Mesenchymal stem cell (in vitro differentiated cells and primary cell): ENCODE results near the gene ZNF628.

Experiments
- DNase-seq: peaks from one replicate; pipeline ENCODE4 v3.0.0-alpha.2; 2013
- H2AFZ ChIP-seq: one replicate; pipeline ENCODE4 v1.6.1; 2013; ENCODE audit warnings: low read depth, mild to moderate bottlenecking, control low read depth, inconsistent platforms, low read length, moderate library complexity
- H2AK5ac ChIP-seq: 2 replicates; pipeline ENCODE4 v1.6.1; 2013; ENCODE audit warnings: low read length, moderate library complexity, mild to moderate bottlenecking, inconsistent platforms; ENCODE audit not compliant: severe bottlenecking
- H2BK120ac ChIP-seq: one replicate; pipeline ENCODE4 v1.6.1; 2013; ENCODE audit warnings: low read depth, mild to moderate bottlenecking, inconsistent platforms, low read length, moderate library complexity
- H2BK12ac ChIP-seq, 2 experiments: one replicate each; pipeline ENCODE4 v1.6.1; 2013; ENCODE audit warnings: inconsistent platforms in 2 of 2, low read length in 2 of 2, mild to moderate bottlenecking in 2 of 2, moderate library complexity in 2 of 2, control low read depth in 1 of 2
- H2BK15ac ChIP-seq: one replicate; pipeline ENCODE4 v1.6.1; 2013; ENCODE audit warnings: mild to moderate bottlenecking, low read depth, inconsistent platforms; ENCODE audit not compliant: poor library complexity, severe bottlenecking
- H2BK5ac ChIP-seq: 2 replicates; pipeline ENCODE4 v1.6.1; 2013; ENCODE audit warnings: low read depth, mild to moderate bottlenecking, low read length, control low read depth, inconsistent platforms; ENCODE audit not compliant: poor library complexity, severe bottlenecking
- H3K14ac ChIP-seq, 2 experiments: one replicate each; pipeline ENCODE4 v1.6.1; 2013; ENCODE audit warnings: inconsistent platforms in 2 of 2, low read length in 2 of 2, control low read depth in 1 of 2, mild to moderate bottlenecking in 1 of 2, moderate library complexity in 1 of 2
- H3K18ac ChIP-seq, 2 experiments: one replicate each; pipeline ENCODE4 v1.6.1; 2013; ENCODE audit warnings: inconsistent platforms in 2 of 2, low read length in 2 of 2, control low read depth in 1 of 2, low read depth in 1 of 2, mild to moderate bottlenecking in 1 of 2
- H3K23ac ChIP-seq, 2 experiments: one replicate each; pipeline ENCODE4 v1.6.1; 2013; ENCODE audit warnings: inconsistent platforms in 2 of 2, low read length in 2 of 2, mild to moderate bottlenecking in 2 of 2, moderate library complexity in 2 of 2, control low read depth in 1 of 2
- H3K27ac ChIP-seq: 2 replicates; pipeline ENCODE4 v1.5.1; 2013; ENCODE audit warnings: mild to moderate bottlenecking, moderate library complexity, low read length, control low read depth, inconsistent platforms; ENCODE audit not compliant: poor library complexity, severe bottlenecking
- H3K27me3 ChIP-seq, 2 experiments: 2 replicates each; pipeline versions ENCODE4 v1.6.1 to v1.7.0; 2013; ENCODE audit warnings: low read length in 2 of 2, mild to moderate bottlenecking in 2 of 2, moderate library complexity in 2 of 2, control low read depth in 1 of 2, inconsistent platforms in 1 of 2; ENCODE audit not compliant: control insufficient read depth in 1 of 2, insufficient read depth in 1 of 2
- H3K36me3 ChIP-seq, 2 experiments: 2 replicates each; pipeline versions ENCODE4 v1.6.1 to v1.7.0; 2013; ENCODE audit warnings: low read length in 2 of 2, control low read depth in 1 of 2, inconsistent platforms in 1 of 2, low read depth in 1 of 2, mild to moderate bottlenecking in 1 of 2; ENCODE audit not compliant: insufficient read depth in 2 of 2, control insufficient read depth in 1 of 2
- H3K4ac ChIP-seq, 2 experiments: one replicate each; pipeline ENCODE4 v1.6.1; 2013; ENCODE audit warnings: inconsistent platforms in 2 of 2, low read length in 2 of 2, mild to moderate bottlenecking in 2 of 2, moderate library complexity in 2 of 2, control low read depth in 1 of 2, low read depth in 1 of 2
- H3K4me1 ChIP-seq: 2 replicates; pipeline ENCODE4 v1.6.1; 2013; ENCODE audit warnings: low read depth, low read length, control low read depth; ENCODE audit not compliant: control insufficient read depth, insufficient read depth
- H3K4me2 ChIP-seq: 2 replicates; pipeline ENCODE4 v1.6.1; 2013; ENCODE audit warnings: low read length, mild to moderate bottlenecking, inconsistent platforms; ENCODE audit not compliant: poor library complexity, severe bottlenecking
- H3K4me3 ChIP-seq, 2 experiments: 2 replicates each; pipeline versions ENCODE4 v1.5.1 to v1.7.0; 2013; ENCODE audit warnings: low read length in 2 of 2, mild to moderate bottlenecking in 2 of 2, control low read depth in 1 of 2, low read depth in 1 of 2; ENCODE audit not compliant: insufficient read depth in 1 of 2
- H3K79me1 ChIP-seq: replicated peaks from 2 replicates; pipeline ENCODE4 v1.6.1; 2013; ENCODE audit warnings: mild to moderate bottlenecking, control low read depth, low read length, inconsistent platforms; ENCODE audit not compliant: poor library complexity, severe bottlenecking
- H3K9ac ChIP-seq: 2 replicates; pipeline ENCODE4 v1.7.0; 2013; ENCODE audit warnings: mild to moderate bottlenecking, low read length, moderate library complexity
- H3K9me3 ChIP-seq: 2 replicates; pipeline ENCODE4 v1.7.0; 2013; ENCODE audit warnings: mild to moderate bottlenecking, low read length; ENCODE audit not compliant: control insufficient read depth
- H4K8ac ChIP-seq: one replicate; pipeline ENCODE4 v1.6.1; 2013; ENCODE audit warnings: inconsistent platforms, mild to moderate bottlenecking, low read length, moderate library complexity
- H4K91ac ChIP-seq: one replicate; pipeline ENCODE4 v1.6.1; 2013; ENCODE audit warnings: mild to moderate bottlenecking, low read length, inconsistent platforms
- WGBS: methylation state at CpG from one replicate; pipeline ENCODE4 v1.1.7; 2013; ENCODE audit warnings: mixed read lengths; 5-methylcytosine and 5-hydroxymethylcytosine counted together

Gene ZNF628

DNA sequence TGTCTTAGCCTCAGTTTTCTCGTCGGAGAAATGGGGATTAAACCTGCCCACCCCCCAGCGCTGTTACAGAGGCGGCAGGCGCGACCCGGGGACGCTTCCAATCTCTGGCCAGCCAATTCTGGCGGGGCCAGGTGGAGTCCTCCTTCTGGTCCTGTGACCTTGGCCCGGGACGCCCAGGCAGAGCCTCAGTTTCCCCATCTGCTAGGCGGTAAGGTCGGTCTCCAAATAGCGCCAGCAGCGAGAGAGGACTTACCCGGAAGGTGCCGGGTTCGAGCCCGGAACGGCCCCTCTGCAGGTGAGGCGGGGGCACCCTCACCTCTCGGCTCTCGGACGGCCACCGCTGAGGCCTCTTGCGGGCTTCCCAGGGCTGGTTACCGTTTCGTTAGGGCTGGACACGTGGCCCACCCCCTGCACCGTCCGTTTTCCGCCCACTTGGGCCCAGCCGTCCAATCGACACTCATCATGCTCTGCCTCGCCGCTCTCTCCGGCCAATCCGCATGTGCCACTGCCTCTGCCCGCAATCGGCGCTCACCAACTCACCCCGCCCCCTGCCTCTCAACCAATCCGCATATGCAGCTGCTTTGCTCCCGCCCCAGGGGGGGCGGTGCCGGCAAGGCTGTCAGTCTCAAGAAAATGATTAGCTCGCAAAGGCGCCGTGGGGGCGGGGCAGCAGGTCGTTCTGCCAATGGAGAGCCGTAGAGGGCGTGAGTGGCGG is 15.0 kb upstream of the ZNF628 start, which contains the start of gene ISOC2:
TSS of gene ISOC2 (minus strand) at position 384 of the 715 bp plus-strand sequence. CDS start 5,156 bp downstream, outside the sequence.
- peak within 1 kb of the TSS; percentile 86 to 99 for H3K4me3 ChIP-seq
- peak within 1 kb of the TSS; percentile 96 for H3K9ac ChIP-seq
- H3K14ac ChIP-seq: peak within 1 kb of the TSS in 1 of 2 experiments; percentile 50
- H2BK5ac ChIP-seq: peak within 1 kb of the TSS; percentile 51
- no peaks in the 10 kb centered on the region for H3K9me3 ChIP-seq
- H2AK5ac ChIP-seq: peak within 1 kb of the TSS; percentile 65
- peak within 1 kb of the TSS in 1 of 2 experiments; percentile 50 for H2BK12ac ChIP-seq
- peak within 1 kb of the TSS; percentile 95 to 98 for H3K18ac ChIP-seq
- peak within 1 kb of the TSS; percentile 33 for H2BK15ac ChIP-seq
- peak within 1 kb of the TSS; percentile 77 to 99 for H3K4ac ChIP-seq
- no peaks in the 10 kb centered on the region for H3K27me3 ChIP-seq
- peaks cover 0 to 6% of the 10 kb centered on the region in 2 experiments for H3K36me3 ChIP-seq
- H3K27ac ChIP-seq: peak within 1 kb of the TSS; percentile 70
- peak within 1 kb of the TSS; percentile 86 for H3K4me2 ChIP-seq
- H4K91ac ChIP-seq: peak within 1 kb of the TSS; percentile 91
- DNase-seq: peak; percentile 100
- WGBS: 1% methylated on average over 54 of the region's 54 CpGs
- H4K8ac ChIP-seq: peak within 1 kb of the TSS; percentile 47
- peak within 1 kb of the TSS in 1 of 2 experiments; percentile 46 for H3K23ac ChIP-seq
- peaks cover 14% of the 10 kb centered on the region for H3K79me1 ChIP-seq
- H3K4me1 ChIP-seq: peaks cover 17% of the 10 kb centered on the region
- peak within 1 kb of the TSS; percentile 4 for H2BK120ac ChIP-seq
- H2AFZ ChIP-seq: peak within 1 kb of the TSS; percentile 87

DNA sequence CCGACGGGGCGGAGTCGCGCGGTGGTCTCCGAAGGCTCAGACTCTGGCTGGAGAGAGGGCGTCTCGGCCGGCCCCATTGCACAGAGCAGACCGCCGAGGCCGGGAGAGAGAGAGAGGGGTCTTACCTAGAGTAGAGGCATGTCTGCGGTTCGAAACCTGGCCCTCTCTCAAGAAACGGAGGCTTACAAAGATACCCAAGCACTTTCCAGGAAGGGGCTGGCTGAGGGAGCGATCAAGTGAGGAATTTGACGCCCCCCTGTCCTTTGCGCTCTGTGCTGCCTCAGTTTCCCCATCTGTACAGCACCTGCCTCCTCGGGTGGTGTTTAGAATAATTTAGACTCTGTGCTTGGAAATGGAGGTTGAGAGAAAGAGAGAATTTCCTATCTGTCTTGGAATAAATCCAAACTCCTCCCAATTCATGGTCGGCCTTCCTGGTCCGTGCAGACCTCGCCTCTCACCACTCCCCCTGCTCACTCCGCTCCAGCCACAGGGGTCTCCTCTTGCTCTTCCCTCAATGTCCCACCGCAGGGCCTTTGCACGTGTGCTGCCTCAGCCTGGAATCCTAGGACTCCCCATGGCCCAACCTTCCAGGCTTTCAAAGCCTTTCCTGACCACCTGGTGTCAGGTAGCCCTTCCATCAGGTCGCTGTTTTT is 14.3 kb upstream of the ZNF628 start:
- peak overlapping the region in 1 of 2 experiments; percentile 46 for H3K23ac ChIP-seq
- H3K14ac ChIP-seq: peak overlapping the region in 1 of 2 experiments; percentile 50
- peak overlapping the region; percentile 75 to 77 for H3K4ac ChIP-seq
- no peak overlapping the region for H2BK5ac ChIP-seq
- H3K4me3 ChIP-seq: peak overlapping the region; percentile 52 to 99
- peak overlapping the region; percentile 33 for H2BK15ac ChIP-seq
- H3K27ac ChIP-seq: peak overlapping the region; percentile 6
- H3K36me3 ChIP-seq: no peaks in the 10 kb centered on the region
- 32% methylated on average over 26 of the region's 27 CpGs for WGBS
- peak overlapping the region; percentile 57 for H2AK5ac ChIP-seq
- H3K9ac ChIP-seq: peak overlapping the region; percentile 94
- peak overlapping the region in 1 of 2 experiments; percentile 82 for H3K18ac ChIP-seq
- peak overlapping the region; percentile 84 for H4K91ac ChIP-seq
- H3K4me1 ChIP-seq: peaks cover 17% of the 10 kb centered on the region
- no peaks in the 10 kb centered on the region for H3K27me3 ChIP-seq
- peaks cover 8% of the 10 kb centered on the region for H3K79me1 ChIP-seq
- peak overlapping the region; percentile 72 for H3K4me2 ChIP-seq
- peak overlapping the region; percentile 87 for H2AFZ ChIP-seq
- H4K8ac ChIP-seq: peak overlapping the region; percentile 47
- no peak overlapping the region for H2BK120ac ChIP-seq
- peak overlapping the region in 1 of 2 experiments; percentile 11 for H2BK12ac ChIP-seq
- no peaks in the 10 kb centered on the region for H3K9me3 ChIP-seq
- peak; percentile 50 for DNase-seq

DNA sequence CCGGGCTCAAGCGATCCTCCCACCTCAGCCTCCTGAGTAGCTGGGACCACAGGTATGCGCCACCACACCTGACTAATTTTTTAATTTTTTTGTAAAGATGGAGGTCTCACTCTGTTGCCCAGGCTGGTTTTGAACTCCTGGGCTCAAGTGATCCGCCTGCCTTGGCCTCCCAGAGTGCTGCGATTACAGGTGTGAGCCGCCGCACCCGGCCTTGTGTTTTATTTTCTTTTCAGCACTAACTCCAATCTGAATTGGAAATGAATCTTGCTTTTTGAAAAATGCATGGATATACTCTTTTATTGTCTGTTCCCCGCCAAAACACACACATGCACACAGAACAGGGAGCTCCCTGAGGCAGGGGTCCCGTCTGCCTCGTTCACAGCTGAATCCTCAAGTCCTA is 13.7 kb upstream of the ZNF628 start:
- Histone ChIP-seq H4K8ac (no peak overlapping the region), H2BK5ac (no peak overlapping the region), H3K27me3 (no peaks in the 10 kb centered on the region), H4K91ac (no peak overlapping the region), H3K4ac (no peak overlapping the region), H3K14ac (no peak overlapping the region), H3K36me3 (no peaks in the 10 kb centered on the region), H3K79me1 (peaks cover 8% of the 10 kb centered on the region), H3K23ac (no peak overlapping the region), H2BK15ac (peak overlapping the region; percentile 54), H2BK12ac (no peak overlapping the region), H2AK5ac (peak overlapping the region; percentile 10), H3K4me3 (peak overlapping the region in 1 of 2 experiments; percentile 99), H3K4me2 (no peak overlapping the region), H3K9me3 (no peaks in the 10 kb centered on the region), H2BK120ac (no peak overlapping the region), H3K4me1 (peaks cover 20% of the 10 kb centered on the region), H3K9ac (no peak overlapping the region), H3K18ac (no peak overlapping the region), H2AFZ (no peak overlapping the region), H3K27ac (no peak overlapping the region)
- no peak for DNase-seq
- 87% methylated on average over 8 of the region's 11 CpGs for WGBS

DNA sequence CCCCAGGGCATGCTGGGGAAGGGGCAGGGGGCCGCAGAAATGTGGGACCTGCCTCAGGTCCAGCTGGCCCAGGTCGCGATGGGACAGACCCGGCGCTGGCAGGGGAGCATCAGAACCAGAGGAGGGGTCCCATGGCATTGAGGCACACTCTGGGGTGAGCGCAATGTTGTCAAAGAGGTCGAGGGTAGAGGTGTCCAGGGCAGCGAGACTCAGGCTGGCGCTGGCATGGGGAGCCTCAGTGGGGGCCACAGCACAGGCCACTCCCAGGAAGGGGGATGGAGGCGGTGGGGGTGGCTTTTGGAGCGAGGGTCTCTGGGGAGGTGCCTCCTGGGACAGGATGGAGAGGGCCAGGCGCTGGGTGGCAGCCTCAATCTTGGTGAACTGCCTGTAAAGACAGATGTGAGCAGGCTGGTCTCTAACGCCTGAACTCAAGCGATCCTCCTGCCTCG is 12.8 kb upstream of the ZNF628 start:
- H4K8ac ChIP-seq: no peak overlapping the region
- no peak overlapping the region for H3K14ac ChIP-seq
- H3K23ac ChIP-seq: no peak overlapping the region
- no peaks in the 10 kb centered on the region for H3K9me3 ChIP-seq
- no peak overlapping the region for H3K4me2 ChIP-seq
- H3K4ac ChIP-seq: no peak overlapping the region
- H2BK120ac ChIP-seq: no peak overlapping the region
- WGBS: 59% methylated on average over 15 of the region's 15 CpGs
- H3K4me3 ChIP-seq: no peak overlapping the region
- peaks cover 22% of the 10 kb centered on the region for H3K4me1 ChIP-seq
- peaks cover 8% of the 10 kb centered on the region for H3K79me1 ChIP-seq
- H3K27ac ChIP-seq: no peak overlapping the region
- no peak for DNase-seq
- no peaks in the 10 kb centered on the region for H3K36me3 ChIP-seq
- H2BK15ac ChIP-seq: peak overlapping the region; percentile 90
- no peaks in the 10 kb centered on the region for H3K27me3 ChIP-seq
- no peak overlapping the region for H3K18ac ChIP-seq
- no peak overlapping the region for H3K9ac ChIP-seq
- no peak overlapping the region for H2BK5ac ChIP-seq
- no peak overlapping the region for H2BK12ac ChIP-seq
- H2AK5ac ChIP-seq: no peak overlapping the region
- no peak overlapping the region for H2AFZ ChIP-seq
- no peak overlapping the region for H4K91ac ChIP-seq
